SHP77 (cell line): ENCODE data around the gene IL20RA.
A peak's percentile ranks its signal among the peaks of the same experiment; 100 is the strongest.

Experiments used
- DNase-seq, 2 experiments: peaks; one replicate each; lab custom pipeline; 2025; lab: John Stamatoyannopoulos, UW

Gene IL20RA

GRCh38 chr6:137045222-137045789 is 541 bp upstream of the IL20RA start:
- DNase-seq, result no peak

- no peak for DNase-seq
Measured at GRCh38 chr6:137043710-137044365, 927 bp downstream of the IL20RA start.

DNA sequence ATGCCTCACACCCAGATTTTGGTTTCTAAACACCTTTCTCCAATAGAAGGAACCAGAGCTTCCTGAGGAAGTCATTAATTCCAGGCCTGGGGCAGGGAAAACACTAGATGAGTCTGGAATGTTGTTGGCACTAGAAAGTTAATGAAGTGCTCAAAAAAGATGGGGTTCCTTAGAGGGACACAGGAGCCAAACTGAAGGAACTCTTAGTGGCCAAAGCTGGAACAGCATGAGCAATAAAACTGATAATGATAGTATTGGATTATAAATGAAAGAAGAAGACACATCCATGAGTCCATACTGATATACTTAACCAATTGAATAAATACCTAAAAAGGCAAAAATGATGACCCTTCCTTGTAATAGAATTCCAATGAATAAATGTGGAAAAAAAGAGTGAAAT is 4.4 kb downstream of the IL20RA start:
- DNase-seq, result no peak

- no peak for DNase-seq
Measured at GRCh38 chr6:137039010-137039409, 5.8 kb downstream of the IL20RA start.

DNA sequence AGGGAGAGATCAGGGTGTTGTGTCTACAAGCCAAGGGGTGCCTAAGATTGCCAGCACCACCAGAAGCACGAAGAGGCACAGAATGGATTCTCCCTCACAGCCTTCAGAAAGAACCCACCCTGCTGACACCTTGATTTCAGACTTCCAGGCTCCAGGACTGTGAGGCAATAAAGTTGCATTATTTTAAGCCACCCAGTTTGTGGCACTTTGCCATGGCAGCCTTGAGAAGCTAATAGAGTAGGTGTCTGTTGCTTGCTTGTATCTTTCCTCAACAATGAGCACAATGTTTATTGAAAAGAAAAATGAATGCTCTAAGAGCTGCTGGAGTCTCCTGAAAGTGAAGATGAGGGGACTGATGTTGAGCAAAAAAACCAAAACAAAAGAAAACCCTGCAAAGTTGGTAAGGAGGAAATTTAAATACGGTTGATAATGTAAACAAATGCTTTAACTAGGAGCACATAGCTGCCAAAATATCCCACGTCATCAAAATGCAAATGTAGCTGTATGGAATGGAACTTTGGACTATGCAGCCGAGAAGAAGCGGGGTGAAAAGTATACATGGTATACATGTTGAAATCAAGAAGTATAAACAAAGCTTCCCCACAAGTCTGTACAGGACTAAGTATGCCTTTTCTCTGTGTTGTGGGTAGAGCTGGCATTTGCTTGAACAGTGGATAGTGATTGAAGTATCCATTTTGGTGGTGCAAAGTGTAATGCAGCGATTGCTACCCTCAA is 8.0 kb downstream of the IL20RA start:
- DNase-seq, result no peak

GRCh38 chr6:137033828-137034227 is 10.9 kb downstream of the IL20RA start:
- no peak for DNase-seq

- no peak for DNase-seq
Measured at GRCh38 chr6:137031122-137031521, 13.6 kb downstream of the IL20RA start.

- no peak for DNase-seq
Measured at GRCh38 chr6:137028912-137029311, 15.9 kb downstream of the IL20RA start.

DNA sequence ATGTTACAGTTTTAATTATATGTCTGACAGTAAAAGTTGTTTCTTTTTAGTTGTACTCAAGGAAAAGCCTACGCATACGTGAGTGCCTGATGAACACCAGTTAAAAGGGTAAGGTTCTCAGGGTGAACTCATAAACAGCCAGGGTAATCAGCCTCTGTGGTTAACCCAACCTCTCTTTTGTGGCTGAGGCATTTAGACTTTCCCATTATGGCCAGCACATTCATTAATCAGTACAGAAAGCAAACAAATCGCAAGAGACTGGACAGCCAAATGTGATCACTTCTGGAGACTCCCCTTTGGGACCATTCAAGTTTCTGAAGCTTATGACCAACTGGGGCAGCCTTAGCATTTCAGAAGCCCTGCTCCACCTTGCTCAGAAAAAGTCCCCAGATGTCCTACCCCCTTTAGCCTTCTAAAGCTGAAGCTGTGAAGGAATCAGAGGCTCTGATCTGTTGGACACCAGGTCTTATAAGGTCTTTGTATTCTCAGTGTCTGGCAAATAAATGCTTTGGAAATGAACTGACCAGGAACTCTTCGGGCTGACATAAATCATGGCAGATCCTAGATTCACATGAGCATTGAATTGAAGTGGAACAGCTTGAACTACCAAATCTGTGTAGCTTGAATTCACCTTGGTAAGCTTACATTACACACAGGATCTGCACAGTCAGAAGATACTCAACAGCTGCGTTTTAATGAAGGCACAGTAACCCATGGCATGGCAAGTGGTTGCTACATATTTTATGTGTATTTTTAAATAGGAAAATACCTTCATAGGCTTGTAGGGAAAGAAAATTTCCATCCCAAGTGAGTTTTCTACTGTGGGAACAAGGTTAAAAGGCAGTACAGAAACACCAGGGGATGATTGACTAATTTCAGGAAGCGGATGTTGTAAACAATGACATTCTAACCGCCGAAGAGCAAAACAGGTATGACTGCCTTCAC is 18.7 kb downstream of the IL20RA start:
- DNase-seq, result no peak

GRCh38 chr6:137024237-137024990 is 20.4 kb downstream of the IL20RA start:
- no peak for DNase-seq

DNA sequence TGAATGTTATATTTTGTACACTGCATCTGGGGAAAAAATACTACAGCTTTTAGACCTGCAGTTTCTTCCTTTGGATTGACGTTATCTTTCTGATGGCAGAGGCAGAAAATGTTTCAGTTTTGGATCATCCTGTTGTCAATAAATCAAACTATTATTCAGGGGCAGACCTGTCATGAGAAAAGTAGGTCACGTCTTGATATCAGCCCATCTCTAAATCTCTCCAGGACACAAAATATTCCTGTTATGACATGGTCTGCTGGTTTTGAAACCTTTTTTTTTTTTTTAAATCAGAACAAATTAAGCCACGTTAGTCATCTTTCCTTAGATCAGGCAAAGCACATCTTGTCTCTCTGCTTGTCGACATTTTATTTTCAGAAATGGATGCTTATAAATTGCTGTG is 24.0 kb downstream of the IL20RA start:
- no peak for DNase-seq

GRCh38 chr6:137019476-137020272 is 25.1 kb downstream of the IL20RA start:
- no peak for DNase-seq

GRCh38 chr6:137017081-137017480 is 27.7 kb downstream of the IL20RA start:
- DNase-seq, result no peak

DNA sequence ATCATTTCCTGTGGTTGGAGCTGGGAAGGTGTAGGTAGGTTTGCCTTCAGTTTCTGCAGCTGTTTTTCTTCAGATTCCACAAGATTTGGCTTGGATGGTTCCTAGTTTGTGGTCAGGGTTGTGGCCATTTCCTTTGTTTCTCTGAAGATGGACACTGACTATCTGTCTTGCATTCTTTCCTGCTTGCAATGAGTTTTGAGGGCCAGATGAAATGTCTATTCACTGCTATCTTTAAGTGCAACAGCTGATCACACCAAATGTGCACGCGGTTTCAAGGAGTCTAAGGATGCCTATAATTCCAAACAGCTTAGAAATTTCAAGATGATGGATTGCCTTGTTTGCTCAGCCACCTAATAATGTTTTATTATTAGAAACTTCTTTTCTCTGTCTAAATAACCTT is 28.4 kb downstream of the IL20RA start:
- DNase-seq, result no peak

- no peak for DNase-seq
Measured at GRCh38 chr6:137015943-137016342, 28.8 kb downstream of the IL20RA start.

GRCh38 chr6:137013738-137014602 is 30.8 kb downstream of the IL20RA start:
- DNase-seq, result peak; percentile 19 to 29

- no peak for DNase-seq
Measured at GRCh38 chr6:137013031-137013430, 31.7 kb downstream of the IL20RA start.

GRCh38 chr6:137011406-137011805 is 33.4 kb downstream of the IL20RA start:
- DNase-seq, result no peak

- DNase-seq, result no peak
Measured at GRCh38 chr6:137010128-137010718, 34.5 kb downstream of the IL20RA start.
